ENCODE data around the gene CTU2.

The CTU2 gene

DNA sequence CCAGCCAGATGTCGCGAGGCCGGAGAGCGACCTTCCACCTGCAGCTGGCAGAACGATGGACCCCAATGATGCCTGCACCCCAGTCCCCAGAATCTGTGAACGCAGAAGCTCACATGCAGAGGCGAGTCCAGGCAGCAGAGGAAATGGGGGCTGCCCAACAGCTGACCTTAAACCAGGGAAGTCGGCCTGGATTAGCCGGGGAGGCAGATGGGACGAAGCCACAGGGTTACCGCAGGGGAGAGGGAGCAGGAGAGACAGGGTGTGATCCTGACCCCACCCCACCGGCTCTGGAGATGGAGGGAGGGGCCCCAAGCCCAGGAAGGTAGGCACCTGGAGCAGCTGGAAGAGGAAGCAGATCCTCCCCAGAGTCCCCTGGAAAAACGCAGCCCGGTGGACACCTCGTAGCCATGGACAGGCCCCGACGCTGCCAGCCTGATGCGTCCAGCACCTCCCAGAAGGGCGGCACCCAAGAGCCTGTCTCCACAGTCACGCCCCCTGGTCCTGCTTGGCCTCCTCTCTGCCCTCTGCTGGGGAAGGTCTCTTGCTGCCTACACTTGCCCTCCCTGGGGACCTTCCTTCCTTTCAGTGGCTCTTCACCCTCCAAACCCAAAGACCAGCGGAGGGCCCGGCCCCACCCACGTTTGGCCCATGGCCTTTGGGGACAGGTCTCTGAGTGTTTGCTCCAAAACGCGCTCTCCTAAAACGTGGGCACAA, 41.4 kb downstream of the CTU2 start:
- DNase-seq = no peak

- DNase-seq = no peak
Measured at GRCh38 chr16:88748364-88748763, 42.1 kb downstream of the CTU2 start.

DNA sequence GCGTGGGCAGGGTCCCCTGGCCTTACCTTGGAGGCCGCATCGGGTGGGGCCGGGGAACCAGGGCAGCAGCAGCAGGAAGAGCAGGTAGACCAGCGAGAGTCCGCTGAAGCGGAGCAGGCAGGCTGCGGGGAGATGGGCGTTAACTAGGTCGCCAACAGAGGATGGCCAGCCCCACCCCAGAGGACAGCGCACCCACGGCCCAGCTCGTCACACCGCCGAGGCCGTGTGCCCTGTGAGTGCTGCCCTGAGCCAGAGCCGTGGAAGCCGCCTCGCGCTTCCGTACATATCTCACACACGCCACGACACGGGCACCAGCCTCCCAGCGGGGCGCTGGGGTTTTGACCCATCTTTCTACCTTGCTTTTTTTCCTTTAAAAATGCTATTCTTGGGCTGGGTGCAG, 43.1 kb downstream of the CTU2 start:
- DNase-seq = no peak

GRCh38 chr16:88750854-88751253, 44.6 kb downstream of the CTU2 start:
- DNase-seq = no peak

DNA sequence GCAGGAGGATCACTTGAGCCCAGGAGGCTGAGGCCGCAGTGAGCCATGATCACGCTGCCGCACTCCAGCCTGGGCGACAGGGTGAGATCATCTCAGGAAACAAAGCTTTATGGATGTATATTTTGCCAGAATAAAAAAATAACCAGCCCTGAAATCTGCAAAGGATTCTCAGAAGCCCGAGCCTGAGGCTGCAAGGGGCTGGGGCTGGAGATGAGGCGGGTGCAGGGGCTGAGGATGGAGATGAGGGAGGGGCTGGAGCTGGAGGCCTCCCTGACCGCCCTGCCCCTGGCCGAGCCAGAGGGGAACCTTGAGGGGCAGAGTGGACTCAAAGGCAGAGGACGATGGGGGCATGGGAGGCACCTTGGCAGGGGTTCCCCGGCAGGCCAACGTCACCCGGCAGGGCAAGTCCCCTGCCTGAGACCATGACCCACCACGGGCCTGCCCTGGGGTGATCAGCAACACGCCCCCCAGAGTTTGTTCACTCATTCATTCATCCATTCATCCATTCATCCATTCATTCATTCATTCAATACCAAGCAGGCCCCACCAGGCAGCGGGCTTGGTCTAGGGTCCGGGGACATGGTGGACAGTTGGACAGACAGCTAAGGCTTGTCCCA, 46.2 kb downstream of the CTU2 start:
- DNase-seq = no peak

GRCh38 chr16:88753191-88753590, 46.9 kb downstream of the CTU2 start:
- no peak for DNase-seq

DNA sequence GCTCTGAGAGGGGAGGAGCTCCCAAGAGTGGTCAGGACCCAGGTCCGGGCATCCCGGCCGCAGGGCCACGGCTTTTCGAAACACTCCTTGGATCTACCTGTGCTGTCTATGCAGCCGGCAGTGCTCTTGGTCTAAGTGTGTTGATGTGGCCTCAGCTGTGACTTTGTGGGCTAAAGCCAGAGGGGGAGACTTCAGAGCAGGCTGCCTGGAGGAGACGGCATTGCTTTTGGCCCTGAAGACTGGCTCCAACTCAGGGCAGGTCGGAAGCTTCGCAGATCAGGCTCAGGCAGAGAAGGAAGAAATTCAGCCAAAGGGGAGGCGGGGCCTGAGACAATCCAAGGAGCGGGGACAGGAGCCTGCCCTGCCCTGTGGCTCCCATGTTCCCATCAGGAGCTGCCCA, 47.3 kb downstream of the CTU2 start:
- DNase-seq = no peak

GRCh38 chr16:88754109-88754911, 48.0 kb downstream of the CTU2 start:
- no peak for DNase-seq

- no peak for DNase-seq
Measured at GRCh38 chr16:88754912-88755744, 48.8 kb downstream of the CTU2 start.

DNA sequence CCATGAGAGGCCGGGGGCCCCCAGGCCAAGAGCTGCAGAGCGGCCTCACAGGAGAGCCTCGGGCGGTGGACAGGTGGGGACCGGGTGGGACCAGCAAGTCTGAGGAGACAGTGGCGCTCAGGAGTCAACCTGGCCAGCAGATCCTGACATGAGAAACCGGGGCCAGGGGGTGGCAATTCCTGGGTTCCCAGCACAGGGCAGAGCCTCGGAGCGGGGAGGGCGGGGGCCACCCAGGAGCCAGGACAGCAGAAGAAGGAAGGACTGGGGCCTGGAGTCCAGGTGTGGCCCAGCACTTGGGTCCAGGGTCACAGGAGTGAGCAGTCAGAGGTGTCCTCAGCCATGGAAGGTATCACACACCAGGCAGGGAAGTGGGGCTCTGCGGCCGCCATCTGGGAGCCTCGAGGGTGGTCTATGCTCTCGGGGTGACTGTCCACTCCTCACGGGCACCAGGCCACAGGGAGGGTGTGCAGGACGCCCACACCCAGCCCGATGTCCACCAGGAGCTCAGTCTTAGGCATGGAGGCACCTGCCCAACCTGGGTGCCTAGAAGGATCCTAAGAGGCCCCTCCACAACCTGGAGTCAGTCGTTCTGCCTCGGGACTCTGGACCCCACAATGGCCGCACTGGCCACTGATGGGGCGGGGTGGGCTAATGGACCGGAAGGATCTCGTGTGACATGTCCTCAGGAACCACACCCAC, 49.6 kb downstream of the CTU2 start:
- DNase-seq = no peak

DNA sequence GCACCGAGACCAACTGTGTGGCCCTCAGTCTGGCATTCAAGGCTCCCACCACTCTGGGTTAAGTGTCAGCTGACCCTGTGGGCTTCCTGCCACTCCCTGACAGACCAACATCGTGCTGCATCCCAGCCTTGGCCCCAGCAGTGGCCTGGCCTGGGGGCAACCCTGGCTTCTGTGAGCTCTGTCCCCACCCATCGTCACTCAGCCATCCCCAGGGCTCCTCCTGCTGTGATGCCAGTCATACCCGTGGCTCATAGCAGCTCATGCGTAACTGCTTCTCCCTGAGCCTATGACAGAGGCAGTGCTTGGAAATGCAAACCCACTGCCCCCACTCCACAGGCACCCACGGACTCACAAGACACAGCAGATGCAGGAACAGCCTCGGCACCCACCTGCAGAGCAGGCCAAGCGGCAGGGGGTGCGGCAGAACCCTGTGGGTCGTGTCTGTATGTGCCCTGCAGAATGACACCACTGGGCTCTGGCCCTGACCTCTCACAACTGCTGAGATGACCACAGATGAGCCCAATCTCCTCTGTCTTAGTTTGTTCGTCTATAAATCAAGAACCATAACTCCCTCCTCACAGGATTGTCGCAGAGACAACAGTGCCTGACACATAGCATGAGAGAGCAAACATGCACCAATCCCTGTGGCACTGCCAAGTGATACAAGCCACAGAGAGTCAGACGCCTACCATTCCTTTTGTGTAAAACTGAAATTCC, 52.1 kb downstream of the CTU2 start:
- DNase-seq = no peak

GRCh38 chr16:88758944-88759244, 52.6 kb downstream of the CTU2 start:
- no peak for DNase-seq

GRCh38 chr16:88759245-88759975, 53.1 kb downstream of the CTU2 start:
- no peak for DNase-seq

DNA sequence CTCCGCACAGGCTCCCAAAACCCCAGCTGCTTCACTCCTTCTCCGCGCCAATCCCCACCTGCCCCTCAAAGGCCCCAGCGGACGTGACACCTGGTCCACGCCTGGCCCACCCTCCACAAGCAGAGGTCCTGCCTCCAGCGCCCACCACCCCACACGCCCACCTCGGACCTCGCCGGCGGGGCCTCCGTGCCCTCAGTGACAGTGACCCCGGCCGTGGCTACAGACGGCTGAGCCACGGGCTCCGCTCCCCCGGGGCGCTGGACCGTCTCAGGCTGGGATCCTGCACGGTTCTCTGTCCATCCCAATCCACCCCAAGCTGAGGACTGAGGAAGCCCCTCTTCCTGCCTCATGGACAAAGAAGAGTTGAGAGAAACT, 53.7 kb downstream of the CTU2 start:
- no peak for DNase-seq

DNA sequence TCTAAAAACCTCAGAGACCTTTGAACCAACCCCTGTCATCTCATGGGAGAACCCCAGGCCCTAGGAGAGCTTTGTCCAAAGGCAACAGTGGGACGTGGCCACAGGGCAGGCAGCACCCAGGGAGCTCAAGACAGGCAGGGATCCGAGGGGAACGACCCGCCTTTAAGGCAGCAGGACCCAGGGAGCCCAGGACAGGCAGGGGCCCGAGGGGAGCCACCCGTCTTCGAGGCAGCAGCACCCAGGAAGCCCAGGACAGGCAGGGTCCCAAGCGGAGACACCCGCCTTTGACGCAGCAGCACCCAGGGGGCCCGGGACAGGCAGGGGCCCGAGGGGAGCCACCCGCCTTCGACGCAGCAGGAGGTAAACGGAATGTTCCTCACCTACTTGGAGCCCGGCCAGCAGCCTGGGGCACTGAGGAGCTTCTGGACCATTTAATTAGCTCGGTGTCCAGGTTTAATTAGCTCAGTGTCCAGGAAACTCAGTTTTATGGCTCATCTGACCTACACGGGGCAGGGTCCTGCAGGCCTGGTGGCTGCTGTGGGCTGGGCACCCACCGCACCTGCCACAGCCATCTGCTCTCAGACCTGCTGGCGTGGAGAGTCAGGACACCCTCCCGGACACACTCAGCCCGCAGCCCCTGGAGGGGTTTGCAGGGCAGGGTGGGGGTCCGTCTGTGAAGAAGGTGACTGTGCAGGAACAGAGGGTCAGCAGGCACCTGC, 54.3 kb downstream of the CTU2 start:
- DNase-seq = no peak

DNA sequence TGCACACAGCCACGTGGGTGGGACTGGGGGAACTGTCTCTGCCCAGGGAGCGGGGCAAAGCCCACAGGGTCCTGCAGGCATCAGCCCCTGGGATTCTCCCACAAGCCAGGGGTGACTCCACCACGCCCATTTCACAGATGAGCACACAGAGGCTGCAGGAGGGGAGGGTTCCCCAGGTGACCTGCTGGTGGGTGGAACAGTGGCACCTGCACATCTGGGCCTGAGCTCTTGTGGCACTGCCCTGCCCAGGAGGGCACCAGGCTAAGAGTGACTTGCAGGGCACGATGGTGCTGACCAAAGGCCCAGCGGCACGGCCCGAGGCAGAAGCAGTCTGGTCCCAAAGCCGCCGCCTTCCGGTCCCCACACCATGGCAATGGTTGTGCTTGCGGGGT, 54.8 kb downstream of the CTU2 start:
- DNase-seq = no peak

- no peak for DNase-seq
Measured at GRCh38 chr16:88761830-88762229, 55.5 kb downstream of the CTU2 start.

- DNase-seq = no peak
Measured at GRCh38 chr16:88762258-88762870, 56.1 kb downstream of the CTU2 start.

DNA sequence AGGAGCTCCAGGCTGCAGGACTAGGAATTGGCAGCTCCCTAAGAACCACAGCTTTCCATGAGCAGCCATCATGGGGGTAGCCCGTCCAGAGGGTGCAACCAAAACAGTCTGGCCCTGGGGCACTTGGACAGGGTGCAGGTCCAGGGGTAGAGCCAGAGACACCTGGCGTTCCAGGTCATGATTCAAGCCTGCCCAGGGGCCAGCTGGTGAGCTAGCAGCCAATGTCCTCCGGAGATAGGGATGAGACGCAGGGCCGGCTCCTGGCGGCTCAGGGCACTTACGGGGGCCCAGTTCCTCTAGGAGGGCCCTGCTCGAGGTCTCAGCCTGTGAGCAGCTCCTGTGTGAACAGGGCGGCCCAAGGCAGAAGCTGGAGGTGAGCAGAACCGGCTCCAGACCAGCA, 56.6 kb downstream of the CTU2 start:
- DNase-seq = no peak

- no peak for DNase-seq
Measured at GRCh38 chr16:88763502-88764053, 57.3 kb downstream of the CTU2 start.

Measured in femur (tissue), 1 donor.